OCI-LY3 (cell line): ENCODE results near the gene FKBP7.
A peak's percentile ranks its signal among the peaks of the same experiment; 100 is the strongest.

Source experiments
- H2AFZ ChIP-seq: fragments of 200-600, 300-600 bp; shearing (Covaris generic); 2 replicates; pipeline ENCODE4 v1.6.0; 2014; ENCODE audit warnings: antibody characterized with exemption, low read depth, low read length
- H3K27ac ChIP-seq: fragments of 200-600, 300-600 bp; sonication (generic); 2 replicates; pipeline ENCODE4 v1.5.1; 2014; ENCODE audit warnings: mild to moderate bottlenecking, low read length, moderate library complexity, mixed read lengths
- H3K27me3 ChIP-seq: fragments of 200-600, 300-600 bp; sonication (generic); 2 replicates; pipeline ENCODE4 v1.6.1; 2014; ENCODE audit warnings: low read depth, low read length, mixed read lengths
- H3K36me3 ChIP-seq: fragments of 200-600, 300-600 bp; sonication (generic); replicated peaks from 2 replicates; pipeline ENCODE3; 2014; ENCODE audit warnings: low read depth, low read length, mixed read lengths
- H3K4me1 ChIP-seq: fragments of 300-600, 200-600 bp; sonication (generic); 2 replicates; pipeline ENCODE4 v1.6.1; 2014; ENCODE audit warnings: low read length, mixed read lengths
- H3K4me2 ChIP-seq: fragments of 200-600, 300-600 bp; sonication (generic); 2 replicates; pipeline ENCODE4 v1.6.1; 2014; ENCODE audit warnings: low read length, mixed read lengths
- H3K4me3 ChIP-seq: fragments of 300-600, 200-600 bp; sonication (generic); 2 replicates; pipeline ENCODE4 v1.5.1; 2014; ENCODE audit warnings: antibody characterized with exemption, mild to moderate bottlenecking, low read length, moderate library complexity
- H3K79me2 ChIP-seq: fragments of 300-600, 200-600 bp; shearing (Covaris generic); 2 replicates; pipeline ENCODE4 v1.6.1; 2014; ENCODE audit warnings: mild to moderate bottlenecking, low read length, mixed read lengths
- H3K9ac ChIP-seq: fragments of 300-600, 200-600 bp; shearing (Covaris generic); 2 replicates; pipeline ENCODE4 v1.6.0; 2014; ENCODE audit warnings: mild to moderate bottlenecking, low read length, moderate library complexity
- H3K9me3 ChIP-seq: fragments of 200-600, 300-600 bp; shearing (Covaris generic); 2 replicates; pipeline ENCODE4 v1.6.1; 2014; ENCODE audit warnings: low read length, mixed read lengths; ENCODE audit not compliant: insufficient read depth
- H4K20me1 ChIP-seq: fragments of 200-600, 300-600 bp; sonication (generic); 2 replicates; pipeline ENCODE4 v1.6.1; 2016; ENCODE audit warnings: low read length, mixed read lengths; ENCODE audit not compliant: insufficient read depth
- CTCF ChIP-seq: fragments of 200-600, 300-600 bp; sonication (generic); IDR thresholded peaks from 2 replicates; pipeline ENCODE4 v1.5.1; 2014; ENCODE audit warnings: antibody characterized with exemption, low read length, low read depth
- EZH2phosphoT487 ChIP-seq: fragments of 200-600 bp; shearing (Covaris generic); IDR thresholded peaks from 2 replicates; pipeline ENCODE4 v1.6.1; 2018; ENCODE audit warnings: antibody characterized with exemption, mixed run types, low read depth

FKBP7 gene

DNA sequence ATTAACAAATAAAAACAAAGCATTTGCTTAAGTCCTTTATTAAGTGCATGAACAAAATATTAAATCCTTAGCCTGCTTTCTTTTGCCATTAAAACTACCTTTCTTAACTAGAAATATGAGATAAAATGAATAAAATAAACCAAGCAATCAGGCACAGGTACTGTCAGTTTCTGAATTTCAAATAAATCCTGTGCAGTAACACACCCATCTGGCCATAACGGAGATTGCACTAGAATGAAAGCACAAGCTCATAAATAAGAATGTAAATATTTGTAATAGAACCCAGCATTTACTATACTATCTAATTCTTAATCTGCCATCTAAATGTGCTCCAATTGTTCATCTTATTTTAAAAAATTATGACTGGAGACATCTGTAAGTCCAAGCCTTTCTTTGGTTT lies 59.3 kb downstream of the FKBP7 start:
- Histone ChIP-seq H4K20me1 (no peaks in the 10 kb centered on the region; the same call in 1 of the 2 replicates), H2AFZ (no peak overlapping the region), H3K27ac (no peak overlapping the region), H3K4me1 (peaks cover 5% of the 10 kb centered on the region; the same call in 1 of the 2 replicates), H3K4me2 (no peak overlapping the region), H3K36me3 (peaks cover 3% of the 10 kb centered on the region), H3K27me3 (no peaks in the 10 kb centered on the region), H3K9ac (no peak overlapping the region), H3K9me3 (no peaks in the 10 kb centered on the region), H3K79me2 (no peaks in the 10 kb centered on the region), H3K4me3 (no peak overlapping the region)
- TF ChIP-seq CTCF (peak; percentile 47), EZH2phosphoT487 (no peak)

GRCh38 chr2:178418426-178418825 lies 60.0 kb downstream of the FKBP7 start:
- Histone ChIP-seq H4K20me1 (no peaks in the 10 kb centered on the region; the same call in 1 of the 2 replicates), H3K9me3 (no peaks in the 10 kb centered on the region), H3K79me2 (no peaks in the 10 kb centered on the region), H3K9ac (no peak overlapping the region), H3K4me3 (no peak overlapping the region), H3K4me1 (peaks cover 5% of the 10 kb centered on the region; the same call in 1 of the 2 replicates), H2AFZ (no peak overlapping the region), H3K4me2 (no peak overlapping the region), H3K27ac (no peak overlapping the region), H3K27me3 (no peaks in the 10 kb centered on the region), H3K36me3 (peaks cover 3% of the 10 kb centered on the region)
- TF ChIP-seq EZH2phosphoT487: no peak
- no peak for TF ChIP-seq CTCF

DNA sequence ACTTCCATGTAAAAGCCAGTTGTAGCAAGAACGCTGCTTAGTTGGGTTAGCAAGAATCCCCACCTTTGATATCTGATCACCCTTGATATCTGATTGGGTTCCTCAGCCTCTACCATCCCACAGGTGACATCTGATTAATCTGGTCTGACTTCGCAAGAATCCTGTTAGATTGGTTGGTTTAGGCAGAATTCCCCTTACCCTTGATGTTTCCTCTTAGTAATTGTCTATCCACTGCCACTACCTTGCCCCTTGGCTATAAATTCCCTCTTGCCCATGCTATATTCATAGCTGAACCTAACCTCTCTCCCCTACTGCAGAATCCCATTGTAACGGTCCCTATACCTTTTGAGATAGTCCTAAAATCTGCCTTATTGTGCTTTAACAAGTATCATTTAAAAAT lies 60.5 kb downstream of the FKBP7 start:
- Histone ChIP-seq H2AFZ (no peak overlapping the region), H3K4me1 (peaks cover 6% of the 10 kb centered on the region; the same call in 1 of the 2 replicates), H3K9me3 (no peaks in the 10 kb centered on the region), H3K27me3 (no peaks in the 10 kb centered on the region), H3K36me3 (peaks cover 3% of the 10 kb centered on the region), H3K4me3 (no peak overlapping the region), H3K79me2 (no peaks in the 10 kb centered on the region), H3K4me2 (no peak overlapping the region), H4K20me1 (no peaks in the 10 kb centered on the region), H3K9ac (no peak overlapping the region), H3K27ac (no peak overlapping the region)
- TF ChIP-seq CTCF (no peak), EZH2phosphoT487 (no peak)

DNA sequence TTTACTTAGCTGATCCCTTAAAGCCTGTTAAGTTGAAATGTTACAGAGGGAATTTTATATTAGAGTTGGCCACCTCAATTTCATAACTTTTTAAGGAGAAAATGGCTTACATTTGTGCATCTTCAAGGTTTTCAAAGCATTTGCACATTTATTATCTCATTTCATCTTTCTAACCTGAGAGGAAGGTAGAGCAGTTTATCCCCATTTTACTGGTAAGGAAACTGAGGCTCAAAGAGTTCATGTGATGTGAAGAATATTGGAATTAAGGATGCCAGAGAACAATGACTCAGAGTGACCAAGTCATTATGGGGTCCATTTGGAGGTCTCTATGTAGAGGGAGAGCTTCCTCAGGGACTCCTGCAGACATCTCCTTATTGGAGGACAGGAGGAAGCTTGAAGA lies 62.4 kb downstream of the FKBP7 start:
- Histone ChIP-seq H3K9ac (no peak overlapping the region), H3K36me3 (peaks cover 3% of the 10 kb centered on the region), H3K27me3 (no peaks in the 10 kb centered on the region), H3K79me2 (no peaks in the 10 kb centered on the region), H2AFZ (no peak overlapping the region), H3K27ac (no peak overlapping the region), H4K20me1 (no peaks in the 10 kb centered on the region), H3K9me3 (no peaks in the 10 kb centered on the region), H3K4me2 (no peak overlapping the region), H3K4me3 (no peak overlapping the region), H3K4me1 (peaks cover 9% of the 10 kb centered on the region; the same call in 1 of the 2 replicates)
- no peak for TF ChIP-seq CTCF
